Progenitor cell of endocrine pancreas (in vitro differentiated cells): ENCODE measurements around the gene CAPZA1. TPM values are rescaled to one million over a fixed set of nuclear protein-coding genes. Genes with fewer than 3 reads are reported as not detected.

Source experiments
- DNase-seq: peaks from one replicate; pipeline ENCODE4 v3.0.0; 2021; ENCODE audit warnings: low spot score; ENCODE audit not compliant: unreplicated experiment
- H3K27ac Mint-ChIP-seq: 2 replicates; pipeline ENCODE4 v1.8.0; 2021; ENCODE audit warnings: mild to moderate bottlenecking, moderate library complexity, mixed read lengths
- H3K27me3 Mint-ChIP-seq: 2 replicates; pipeline ENCODE4 v1.8.0; 2021; ENCODE audit warnings: mixed read lengths
- H3K36me3 Mint-ChIP-seq: 2 replicates; pipeline ENCODE4 v1.8.0; 2022; ENCODE audit warnings: mixed read lengths; ENCODE audit not compliant: insufficient read depth
- H3K4me1 Mint-ChIP-seq: 2 replicates; pipeline ENCODE4 v1.8.0; 2021; ENCODE audit warnings: low read depth, mixed read lengths
- H3K4me3 Mint-ChIP-seq: 2 replicates; pipeline ENCODE4 v1.8.0; 2021; ENCODE audit warnings: low read depth, mild to moderate bottlenecking, moderate library complexity, mixed read lengths
- H3K9me3 Mint-ChIP-seq: 2 replicates; pipeline ENCODE4 v1.8.0; 2021; ENCODE audit warnings: low read depth, mixed read lengths
- CTCF ChIP-seq: fragments of 200-600 bp; sonication (generic); IDR thresholded peaks from one replicate; pipeline ENCODE4 v1.5.0; 2021; ENCODE audit warnings: antibody characterized with exemption, mild to moderate bottlenecking; ENCODE audit not compliant: unreplicated experiment
- total RNA-seq: library from RNA; stranded (reverse); gene quantifications from 2 replicates; pipeline ENCODE4 v1.2.1, GENCODE V29; 2021

CAPZA1 gene
- total RNA-seq, 1 donor from 2014 or later = 129 TPM

- H3K36me3 Mint-ChIP-seq = peaks cover 9% of the 10 kb centered on the region
- H3K4me3 Mint-ChIP-seq = no peak overlapping the region
- H3K27ac Mint-ChIP-seq = no peak overlapping the region
- peaks cover 4% of the 10 kb centered on the region for H3K9me3 Mint-ChIP-seq
- TF ChIP-seq CTCF = no peak
- DNase-seq = no peak
- no peaks in the 10 kb centered on the region for H3K27me3 Mint-ChIP-seq
- peaks cover under 1% of the 10 kb centered on the region for H3K4me1 Mint-ChIP-seq
Measured at GRCh38 chr1:112628516-112628915, 8.9 kb downstream of the CAPZA1 start.

- Mint-ChIP-seq H3K27ac (no peak overlapping the region), H3K9me3 (peaks cover 10% of the 10 kb centered on the region), H3K27me3 (no peaks in the 10 kb centered on the region), H3K36me3 (peaks cover 13% of the 10 kb centered on the region), H3K4me3 (no peak overlapping the region), H3K4me1 (peaks cover 5% of the 10 kb centered on the region)
- no peak for TF ChIP-seq CTCF
- DNase-seq = no peak
Measured at GRCh38 chr1:112629256-112629655, 9.6 kb downstream of the CAPZA1 start.

GRCh38 chr1:112633628-112634027, 14.0 kb downstream of the CAPZA1 start:
- peaks cover 24% of the 10 kb centered on the region for H3K4me1 Mint-ChIP-seq
- H3K27ac Mint-ChIP-seq = no peak overlapping the region
- no peak for TF ChIP-seq CTCF

GRCh38 chr1:112634367-112634766, 14.7 kb downstream of the CAPZA1 start:
- Mint-ChIP-seq H3K36me3 (peaks cover 18% of the 10 kb centered on the region), H3K9me3 (peaks cover 13% of the 10 kb centered on the region), H3K27ac (no peak overlapping the region), H3K4me3 (no peak overlapping the region), H3K27me3 (no peaks in the 10 kb centered on the region), H3K4me1 (peaks cover 24% of the 10 kb centered on the region)
- DNase-seq = no peak
- no peak for TF ChIP-seq CTCF

More at GRCh38 chr1:112633628-112634027, 14.0 kb downstream of the CAPZA1 start:
- Mint-ChIP-seq H3K9me3 (peaks cover 13% of the 10 kb centered on the region), H3K27me3 (no peaks in the 10 kb centered on the region), H3K36me3 (peaks cover 15% of the 10 kb centered on the region), H3K4me3 (no peak overlapping the region)
- DNase-seq = no peak

GRCh38 chr1:112636056-112636455, 16.4 kb downstream of the CAPZA1 start:
- Mint-ChIP-seq H3K27me3 (no peaks in the 10 kb centered on the region), H3K9me3 (peaks cover 13% of the 10 kb centered on the region), H3K4me1 (peaks cover 24% of the 10 kb centered on the region), H3K4me3 (no peak overlapping the region), H3K36me3 (peaks cover 19% of the 10 kb centered on the region), H3K27ac (peak overlapping the region; percentile 69)
- no peak for TF ChIP-seq CTCF
- DNase-seq = no peak
